Measurements from ENCODE around the gene PRDM16. TPM values are rescaled to one million over a fixed set of nuclear protein-coding genes. Genes with fewer than 3 reads are reported as not detected.

Gene PRDM16
- total RNA-seq, 1 experiment from 2014 or later: 6.1 TPM

GRCh38 chr1:3207217-3207848, 138.3 kb downstream of the PRDM16 start:
- no peak overlapping the region for H3K4me3 ChIP-seq (replicated peaks in 1 of 2; ENCODE audit: low read depth in 1 of 2, low read length in 2 of 2)
- intact Hi-C loops (cut with micrococcal nuclease): no loop called here
- ATAC-seq (no peak), DNase-seq (ENCODE audit: low read depth, low spot score) (no peak)
- no peaks in the 10 kb centered on the region for H3K36me3 ChIP-seq (ENCODE audit: control insufficient read depth in 1 of 2, insufficient read depth in 2 of 2, low read length in 2 of 2)
- ChIA-PET CTCF (no interaction called here), RAD21 (ENCODE audit: low non-redundant PET in 1 of 2, low total read pairs in 2 of 2, uncharacterized antibody in 2 of 2, unreplicated experiment in 2 of 2) (no interaction called here), POLR2A (no interaction called here)
- no peak overlapping the region for H2AFZ ChIP-seq (ENCODE audit: low read depth, low read length, poor library complexity, severe bottlenecking)
- H4K20me1 ChIP-seq (ENCODE audit: insufficient read depth): no peaks in the 10 kb centered on the region
- no peaks in the 10 kb centered on the region for H3K9me2 ChIP-seq (ENCODE audit: insufficient read depth)
- no peaks in the 10 kb centered on the region for H3K27me3 ChIP-seq (ENCODE audit: insufficient read depth, low read length)
- no peak overlapping the region for H3K27ac ChIP-seq (ENCODE audit: low read depth, low read length)
- H3K79me2 ChIP-seq (ENCODE audit: insufficient read depth, low read length): no peaks in the 10 kb centered on the region
- no peaks in the 10 kb centered on the region for H3K4me1 ChIP-seq (ENCODE audit: control insufficient read depth in 1 of 2, insufficient read depth in 2 of 2, low read length in 2 of 2)
- H3K4me2 ChIP-seq (ENCODE audit: low read length): no peak overlapping the region
- no peak overlapping the region for H3K9ac ChIP-seq (ENCODE audit: low read length)
- no TSS peak for BruUV-seq (replicated peaks)
- no peaks in the 10 kb centered on the region for H3K9me3 ChIP-seq (ENCODE audit: control insufficient read depth in 1 of 2, insufficient read depth in 1 of 2, low read depth in 1 of 2, low read length in 2 of 2)
- TF ChIP-seq CBX3 (IDR thresholded peaks at IDR 0.05; ENCODE audit: low read depth) (no peak), EGR1 (IDR thresholded peaks at IDR 0.05; ENCODE audit: low read depth) (no peak), POLR2A (IDR thresholded peaks at IDR 0.05; ENCODE audit: borderline replicate concordance, extremely low read depth, insufficient read depth, insufficient read length) (no peak), SRF (IDR thresholded peaks at IDR 0.05; ENCODE audit: low read depth) (no peak), ELF1 (IDR thresholded peaks at IDR 0.05; ENCODE audit: borderline replicate concordance, low read depth) (no peak), SIN3A (IDR thresholded peaks at IDR 0.05; ENCODE audit: low read depth) (no peak), RAD21 (IDR thresholded peaks at IDR 0.05; ENCODE audit: low read depth) (no peak), ATF3 (IDR thresholded peaks at IDR 0.05) (no peak), JUND (IDR thresholded peaks at IDR 0.05) (no peak), ZBTB33 (IDR thresholded peaks at IDR 0.05; ENCODE audit: extremely low read depth, insufficient replicate concordance, low read length) (no peak), EZH2 (IDR thresholded peaks at IDR 0.05) (no peak), TCF7L2 (IDR thresholded peaks at IDR 0.05; ENCODE audit: borderline replicate concordance, extremely low read depth, insufficient read depth, insufficient read length) (no peak), YY1 (IDR thresholded peaks at IDR 0.05; ENCODE audit: extremely low read depth, insufficient replicate concordance, low read depth, low read length) (no peak), ZNF274 (IDR thresholded peaks at IDR 0.05; ENCODE audit: low read depth, low read length) (no peak), FOSL1 (IDR thresholded peaks at IDR 0.05; ENCODE audit: low read depth) (no peak), SP1 (IDR thresholded peaks at IDR 0.05; ENCODE audit: low read depth) (no peak), CTCF (IDR thresholded peaks at IDR 0.05 in 2 of 3, conservative IDR thresholded peaks at IDR 0.05 in 1 of 3; ENCODE audit: borderline replicate concordance in 1 of 3, insufficient read depth in 1 of 3, low read depth in 2 of 3, low read length in 2 of 3) (no peak), ZFX (IDR thresholded peaks at IDR 0.05) (no peak), CEBPB (IDR thresholded peaks at IDR 0.05; ENCODE audit: low read depth) (no peak)
